Endodermal cell (in vitro differentiated cells): ENCODE results near the gene LAMA2. TPM values are rescaled to one million over a fixed set of nuclear protein-coding genes. Genes with fewer than 3 reads are reported as not detected.

Source experiments
- DNase-seq: peaks from one replicate; pipeline ENCODE4 v3.0.0-alpha.2; 2017
- H3K27ac ChIP-seq: 2 replicates; pipeline ENCODE4 v1.5.1; 2013; ENCODE audit warnings: mild to moderate bottlenecking, low read depth, low read length, moderate library complexity
- H3K27me3 ChIP-seq: 2 replicates; pipeline ENCODE4 v1.6.1; 2013; ENCODE audit warnings: mild to moderate bottlenecking, low read length, moderate library complexity; ENCODE audit not compliant: insufficient read depth, control insufficient read depth, poor library complexity, severe bottlenecking
- H3K36me3 ChIP-seq: 2 replicates; pipeline ENCODE4 v1.7.0; 2013; ENCODE audit warnings: mild to moderate bottlenecking, low read length, moderate library complexity; ENCODE audit not compliant: control insufficient read depth, insufficient read depth
- H3K4me1 ChIP-seq: one replicate; pipeline ENCODE4 v1.7.0; 2013; ENCODE audit warnings: low read length; ENCODE audit not compliant: control insufficient read depth, insufficient read depth
- H3K4me3 ChIP-seq: 2 replicates; pipeline ENCODE4 v1.5.1; 2013; ENCODE audit warnings: mild to moderate bottlenecking, low read length, moderate library complexity
- H3K9ac ChIP-seq: 2 replicates; pipeline ENCODE4 v1.6.1; 2013; ENCODE audit warnings: mild to moderate bottlenecking, low read length, moderate library complexity; ENCODE audit not compliant: poor library complexity, severe bottlenecking; ENCODE audit errors: extremely low read depth
- H3K9me3 ChIP-seq: 2 replicates; pipeline ENCODE4 v1.6.1; 2013; ENCODE audit warnings: mild to moderate bottlenecking, low read length, moderate library complexity; ENCODE audit not compliant: control insufficient read depth
- H3K27ac Mint-ChIP-seq: 2 replicates; pipeline ENCODE4 v1.8.0; 2020; ENCODE audit warnings: mixed read lengths
- H3K27me3 Mint-ChIP-seq: 2 replicates; pipeline ENCODE4 v1.8.0; 2021; ENCODE audit warnings: mild to moderate bottlenecking, mixed read lengths; ENCODE audit not compliant: insufficient read depth
- H3K36me3 Mint-ChIP-seq: 2 replicates; pipeline ENCODE4 v1.8.0; 2020; ENCODE audit warnings: low read depth, mixed read lengths
- H3K4me1 Mint-ChIP-seq: 2 replicates; pipeline ENCODE4 v1.8.0; 2020; ENCODE audit warnings: mixed read lengths
- H3K4me3 Mint-ChIP-seq: 2 replicates; pipeline ENCODE4 v1.8.0; 2020; ENCODE audit warnings: mild to moderate bottlenecking, moderate library complexity, mixed read lengths
- H3K9me3 Mint-ChIP-seq: 2 replicates; pipeline ENCODE4 v1.8.0; 2020; ENCODE audit warnings: mild to moderate bottlenecking, mixed read lengths
- WGBS, 2 experiments: methylation state at CpG; one replicate each; pipeline versions ENCODE4 v1.1.5 to v1.1.7; 2013; ENCODE audit warnings: missing lambda C conversion rate in 2 of 2, mixed read lengths in 1 of 2; ENCODE audit not compliant: insufficient coverage in 1 of 2, insufficient read length in 1 of 2; 5-methylcytosine and 5-hydroxymethylcytosine counted together
- total RNA-seq, 2 donors: library from RNA; stranded (reverse); fragmentation: NEBNext Ultra II Directional in 1 of 2; extraction: Animal tissue kit (Norgen Biotek cat#: 25700) in 1 of 2; gene quantifications; 2 replicates in 1 of 2; 3 replicates in 1 of 2; pipeline ENCODE4 v1.2.1, GENCODE V29; 2021
- TF ChIP-seq, protein P1 (sequence below): fragments of 200-600 bp; sonication (generic); conservative IDR thresholded peaks from 2 replicates; pipeline ENCODE4 v1.5.0; 2021; ENCODE audit warnings: antibody characterized with exemption, mild to moderate bottlenecking

Gene LAMA2
- total RNA-seq, 2 donors from 2014 or later: 2.3 to 4.1 TPM

DNA sequence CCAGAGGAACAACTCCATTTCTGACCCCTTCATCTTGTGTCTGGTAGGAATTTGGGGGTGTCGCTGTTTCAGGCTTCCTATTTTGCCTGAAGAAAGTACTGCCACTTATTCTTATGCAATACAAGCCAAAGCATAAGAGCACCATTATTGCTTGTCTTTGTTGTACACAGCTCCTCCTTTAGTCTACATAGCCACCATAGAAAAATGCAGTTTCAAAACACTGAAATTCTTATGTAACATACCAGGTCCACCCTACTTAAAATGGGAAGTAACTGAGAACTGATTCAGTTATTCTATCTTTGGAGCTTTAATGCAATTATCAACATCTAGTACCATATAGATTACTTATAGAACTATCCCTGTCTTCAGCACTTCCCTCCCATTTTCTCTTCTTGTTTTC is 571.5 kb downstream of the LAMA2 start:
- TF ChIP-seq, protein P1, sequence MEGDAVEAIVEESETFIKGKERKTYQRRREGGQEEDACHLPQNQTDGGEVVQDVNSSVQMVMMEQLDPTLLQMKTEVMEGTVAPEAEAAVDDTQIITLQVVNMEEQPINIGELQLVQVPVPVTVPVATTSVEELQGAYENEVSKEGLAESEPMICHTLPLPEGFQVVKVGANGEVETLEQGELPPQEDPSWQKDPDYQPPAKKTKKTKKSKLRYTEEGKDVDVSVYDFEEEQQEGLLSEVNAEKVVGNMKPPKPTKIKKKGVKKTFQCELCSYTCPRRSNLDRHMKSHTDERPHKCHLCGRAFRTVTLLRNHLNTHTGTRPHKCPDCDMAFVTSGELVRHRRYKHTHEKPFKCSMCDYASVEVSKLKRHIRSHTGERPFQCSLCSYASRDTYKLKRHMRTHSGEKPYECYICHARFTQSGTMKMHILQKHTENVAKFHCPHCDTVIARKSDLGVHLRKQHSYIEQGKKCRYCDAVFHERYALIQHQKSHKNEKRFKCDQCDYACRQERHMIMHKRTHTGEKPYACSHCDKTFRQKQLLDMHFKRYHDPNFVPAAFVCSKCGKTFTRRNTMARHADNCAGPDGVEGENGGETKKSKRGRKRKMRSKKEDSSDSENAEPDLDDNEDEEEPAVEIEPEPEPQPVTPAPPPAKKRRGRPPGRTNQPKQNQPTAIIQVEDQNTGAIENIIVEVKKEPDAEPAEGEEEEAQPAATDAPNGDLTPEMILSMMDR: no peak
- H3K9ac ChIP-seq: no peak overlapping the region
- no peaks in the 10 kb centered on the region for H3K9me3 ChIP-seq
- Mint-ChIP-seq H3K4me3 (no peak overlapping the region), H3K27ac (no peak overlapping the region), H3K9me3 (no peaks in the 10 kb centered on the region), H3K4me1 (no peaks in the 10 kb centered on the region), H3K27me3 (no peaks in the 10 kb centered on the region), H3K36me3 (no peaks in the 10 kb centered on the region)
- H3K4me1 ChIP-seq: no peaks in the 10 kb centered on the region
- no peaks in the 10 kb centered on the region for H3K27me3 ChIP-seq
- no peak for DNase-seq
- H3K27ac ChIP-seq: no peak overlapping the region
- 94% methylated on average over 1 of the region's 1 CpG; no CpG with 5 or more reads in 1 of the 2 experiments for WGBS, 2 experiments
- no peaks in the 10 kb centered on the region for H3K36me3 ChIP-seq
- H3K4me3 ChIP-seq: no peak overlapping the region

- Mint-ChIP-seq H3K4me1 (peaks cover 2% of the 10 kb centered on the region), H3K36me3 (no peaks in the 10 kb centered on the region), H3K4me3 (no peak overlapping the region), H3K27me3 (no peaks in the 10 kb centered on the region), H3K9me3 (no peaks in the 10 kb centered on the region), H3K27ac (no peak overlapping the region)
- H3K36me3 ChIP-seq: no peaks in the 10 kb centered on the region
- 64% methylated on average over 3 of the region's 3 CpGs; no CpG with 5 or more reads in 1 of the 2 experiments for WGBS, 2 experiments
- H3K9me3 ChIP-seq: no peaks in the 10 kb centered on the region
- no peak for DNase-seq
- no peaks in the 10 kb centered on the region for H3K4me1 ChIP-seq
- TF ChIP-seq, protein P1: no peak
- H3K9ac ChIP-seq: no peak overlapping the region
- H3K27me3 ChIP-seq: no peaks in the 10 kb centered on the region
- H3K4me3 ChIP-seq: no peak overlapping the region
- H3K27ac ChIP-seq: no peak overlapping the region
Observed at GRCh38 chr6:129455126-129455769, 572.3 kb downstream of the LAMA2 start.

DNA sequence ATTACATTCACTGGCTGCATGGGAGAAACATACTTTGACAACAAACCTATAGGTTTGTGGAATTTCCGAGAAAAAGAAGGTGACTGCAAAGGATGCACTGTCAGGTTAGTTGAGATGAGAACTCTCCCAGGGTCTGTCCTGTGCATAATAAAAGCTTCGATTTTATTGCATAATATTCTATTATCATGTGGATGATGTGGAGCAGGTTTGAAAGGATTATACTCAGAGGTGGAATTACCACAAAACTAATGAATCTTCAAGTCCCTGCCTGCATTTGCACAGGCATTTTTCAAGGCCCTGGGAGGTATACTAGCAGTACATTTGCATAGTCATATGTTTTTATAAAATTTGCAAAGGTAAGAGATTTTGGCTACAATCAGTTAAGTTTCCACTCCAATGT is 577.3 kb downstream of the LAMA2 start:
- no peak overlapping the region for H3K27ac ChIP-seq
- H3K9me3 ChIP-seq: no peaks in the 10 kb centered on the region
- no peak overlapping the region for H3K27ac Mint-ChIP-seq
- no peaks in the 10 kb centered on the region for H3K36me3 ChIP-seq
- no peak overlapping the region for H3K9ac ChIP-seq
- H3K27me3 Mint-ChIP-seq: no peaks in the 10 kb centered on the region
- TF ChIP-seq, protein P1: no peak
- 75 to 88% methylated on average over 1 to 2 of the region's 2 CpGs for WGBS, 2 experiments
- H3K4me1 ChIP-seq: no peaks in the 10 kb centered on the region
- no peaks in the 10 kb centered on the region for H3K27me3 ChIP-seq
- H3K4me3 Mint-ChIP-seq: no peak overlapping the region
- no peaks in the 10 kb centered on the region for H3K9me3 Mint-ChIP-seq
- H3K4me1 Mint-ChIP-seq: peaks cover 2% of the 10 kb centered on the region
- no peaks in the 10 kb centered on the region for H3K36me3 Mint-ChIP-seq
- H3K4me3 ChIP-seq: no peak overlapping the region
- no peak for DNase-seq
